A549 (cell line): ENCODE data around the gene LRFN2.

ENCODE experiments used
- KDM1A ChIP-seq: fragments of 200-600 bp; sonication (generic); IDR thresholded peaks from 2 replicates; pipeline ENCODE4 v1.6.1; 2016; ENCODE audit warnings: low read depth, mild to moderate bottlenecking
- REST ChIP-seq: fragments of 200-600 bp; sonication (generic); IDR thresholded peaks from 2 replicates; pipeline ENCODE4 v1.6.1; 2016; ENCODE audit warnings: antibody characterized with exemption, mild to moderate bottlenecking, moderate library complexity
- RNF2 ChIP-seq: fragments of 200-600 bp; sonication (generic); IDR thresholded peaks from 2 replicates; pipeline ENCODE4 v1.6.1; 2016; ENCODE audit warnings: low read depth, mild to moderate bottlenecking, antibody characterized with exemption, moderate library complexity, borderline replicate concordance
- TF ChIP-seq, protein P1 (sequence below): IDR thresholded peaks from 2 replicates; pipeline ENCODE4 v1.6.1; 2012
- TF ChIP-seq, protein P2 (sequence below): fragments of >200 bp; sonication (Bioruptor Twin); formaldehyde crosslinking; IDR thresholded peaks from 3 replicates; pipeline ENCODE4 v1.5.1; 2016

DNA sequence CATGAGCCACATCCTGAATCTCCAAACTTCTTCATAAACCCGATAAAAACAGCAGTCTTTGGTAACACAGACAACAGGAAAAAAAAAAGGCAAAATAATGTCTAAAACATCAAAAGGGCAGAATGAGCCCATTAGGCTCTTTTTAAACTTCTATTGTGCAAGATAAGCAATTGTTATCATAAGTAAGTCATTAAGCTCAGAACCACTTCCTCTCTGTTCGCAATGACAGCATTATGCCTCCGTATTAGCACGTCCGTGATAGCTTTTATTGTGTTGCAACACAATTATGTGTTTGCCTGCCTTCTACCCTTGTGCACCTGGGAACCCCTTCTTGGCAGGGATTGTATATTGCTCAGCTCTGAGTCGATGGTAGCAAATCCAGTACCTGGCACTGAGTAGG lies 147.1 kb downstream of the LRFN2 start:
- TF ChIP-seq REST (no peak), KDM1A (no peak), RNF2 (no peak)
- TF ChIP-seq, protein P1, sequence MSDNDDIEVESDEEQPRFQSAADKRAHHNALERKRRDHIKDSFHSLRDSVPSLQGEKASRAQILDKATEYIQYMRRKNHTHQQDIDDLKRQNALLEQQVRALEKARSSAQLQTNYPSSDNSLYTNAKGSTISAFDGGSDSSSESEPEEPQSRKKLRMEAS: no peak
- TF ChIP-seq, protein P2, sequence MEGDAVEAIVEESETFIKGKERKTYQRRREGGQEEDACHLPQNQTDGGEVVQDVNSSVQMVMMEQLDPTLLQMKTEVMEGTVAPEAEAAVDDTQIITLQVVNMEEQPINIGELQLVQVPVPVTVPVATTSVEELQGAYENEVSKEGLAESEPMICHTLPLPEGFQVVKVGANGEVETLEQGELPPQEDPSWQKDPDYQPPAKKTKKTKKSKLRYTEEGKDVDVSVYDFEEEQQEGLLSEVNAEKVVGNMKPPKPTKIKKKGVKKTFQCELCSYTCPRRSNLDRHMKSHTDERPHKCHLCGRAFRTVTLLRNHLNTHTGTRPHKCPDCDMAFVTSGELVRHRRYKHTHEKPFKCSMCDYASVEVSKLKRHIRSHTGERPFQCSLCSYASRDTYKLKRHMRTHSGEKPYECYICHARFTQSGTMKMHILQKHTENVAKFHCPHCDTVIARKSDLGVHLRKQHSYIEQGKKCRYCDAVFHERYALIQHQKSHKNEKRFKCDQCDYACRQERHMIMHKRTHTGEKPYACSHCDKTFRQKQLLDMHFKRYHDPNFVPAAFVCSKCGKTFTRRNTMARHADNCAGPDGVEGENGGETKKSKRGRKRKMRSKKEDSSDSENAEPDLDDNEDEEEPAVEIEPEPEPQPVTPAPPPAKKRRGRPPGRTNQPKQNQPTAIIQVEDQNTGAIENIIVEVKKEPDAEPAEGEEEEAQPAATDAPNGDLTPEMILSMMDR: no peak
